Measurements from ENCODE around the gene TMEM69. TPM values are rescaled to one million over a fixed set of nuclear protein-coding genes. Genes with fewer than 3 reads are reported as not detected.

The TMEM69 gene
- total RNA-seq, 4 donors from 2014 or later: 10.4 to 17.4 (median 13.6) TPM

DNA sequence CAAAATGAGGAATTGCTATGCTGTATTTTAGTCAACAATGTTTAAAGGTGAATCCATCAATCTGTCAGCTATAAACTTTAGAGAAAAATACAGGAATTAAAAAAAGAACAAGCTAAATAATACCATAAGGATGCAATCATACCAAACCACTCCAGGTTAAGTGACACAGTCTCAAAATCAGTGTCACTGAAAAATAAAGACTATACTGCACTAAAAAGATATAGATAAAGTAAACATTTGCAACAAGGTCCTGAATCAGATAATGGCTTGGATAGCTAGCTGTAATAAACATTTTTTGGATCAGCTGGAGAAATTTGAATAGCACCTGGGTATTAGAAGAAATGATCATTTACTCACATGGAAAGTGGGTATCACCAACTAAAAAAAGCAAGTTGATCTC is 9.5 kb upstream of the TMEM69 start:
- Histone ChIP-seq H3K36me3 (no peaks in the 10 kb centered on the region), H3K4me3 (no peak overlapping the region), H3K9me3 (no peaks in the 10 kb centered on the region), H3K27me3 (no peaks in the 10 kb centered on the region), H3K4me1 (peaks cover 12 to 13% of the 10 kb centered on the region in 2 donors), H3K27ac (peak overlapping the region in 1 of 2 donors; percentile 17)
- intact Hi-C loops (cut with DNase I; ENCODE audit: low total_unique reads): no loop called here
- TF ChIP-seq POLR2A (IDR thresholded peaks at IDR 0.05): no peak
- TF ChIP-seq, protein P1, sequence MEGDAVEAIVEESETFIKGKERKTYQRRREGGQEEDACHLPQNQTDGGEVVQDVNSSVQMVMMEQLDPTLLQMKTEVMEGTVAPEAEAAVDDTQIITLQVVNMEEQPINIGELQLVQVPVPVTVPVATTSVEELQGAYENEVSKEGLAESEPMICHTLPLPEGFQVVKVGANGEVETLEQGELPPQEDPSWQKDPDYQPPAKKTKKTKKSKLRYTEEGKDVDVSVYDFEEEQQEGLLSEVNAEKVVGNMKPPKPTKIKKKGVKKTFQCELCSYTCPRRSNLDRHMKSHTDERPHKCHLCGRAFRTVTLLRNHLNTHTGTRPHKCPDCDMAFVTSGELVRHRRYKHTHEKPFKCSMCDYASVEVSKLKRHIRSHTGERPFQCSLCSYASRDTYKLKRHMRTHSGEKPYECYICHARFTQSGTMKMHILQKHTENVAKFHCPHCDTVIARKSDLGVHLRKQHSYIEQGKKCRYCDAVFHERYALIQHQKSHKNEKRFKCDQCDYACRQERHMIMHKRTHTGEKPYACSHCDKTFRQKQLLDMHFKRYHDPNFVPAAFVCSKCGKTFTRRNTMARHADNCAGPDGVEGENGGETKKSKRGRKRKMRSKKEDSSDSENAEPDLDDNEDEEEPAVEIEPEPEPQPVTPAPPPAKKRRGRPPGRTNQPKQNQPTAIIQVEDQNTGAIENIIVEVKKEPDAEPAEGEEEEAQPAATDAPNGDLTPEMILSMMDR (IDR thresholded peaks at IDR 0.05): no peak
- DNase-seq: no peak

DNA sequence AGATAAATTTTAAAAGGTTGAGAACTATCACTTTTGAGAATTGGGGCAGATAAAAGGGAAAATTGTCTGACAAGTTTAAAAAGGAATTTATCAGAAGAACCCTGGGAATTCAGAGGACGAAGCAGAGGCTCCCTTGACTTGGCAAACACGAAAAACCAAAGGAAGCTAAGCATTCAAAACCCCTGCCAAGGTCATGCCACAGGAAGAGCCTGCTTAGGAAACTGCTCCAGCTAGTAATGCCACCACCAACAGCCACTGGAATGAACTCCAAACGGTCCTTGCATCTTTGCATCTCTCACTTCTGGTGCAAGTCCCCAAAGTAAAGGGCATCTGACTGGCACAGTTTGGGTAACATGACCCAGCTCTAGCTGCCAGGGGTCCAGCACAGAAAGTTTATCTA is 8.9 kb upstream of the TMEM69 start:
- Histone ChIP-seq H3K4me1 (peaks cover 12 to 13% of the 10 kb centered on the region in 2 donors), H3K36me3 (no peaks in the 10 kb centered on the region), H3K4me3 (no peak overlapping the region), H3K9me3 (no peaks in the 10 kb centered on the region), H3K27me3 (no peaks in the 10 kb centered on the region), H3K27ac (peak overlapping the region; percentile 17 to 24)
- intact Hi-C loops (cut with DNase I; ENCODE audit: low total_unique reads): no loop called here
- TF ChIP-seq, protein P1 (IDR thresholded peaks at IDR 0.05): no peak
- no peak for TF ChIP-seq POLR2A (IDR thresholded peaks at IDR 0.05)
- DNase-seq: no peak

DNA sequence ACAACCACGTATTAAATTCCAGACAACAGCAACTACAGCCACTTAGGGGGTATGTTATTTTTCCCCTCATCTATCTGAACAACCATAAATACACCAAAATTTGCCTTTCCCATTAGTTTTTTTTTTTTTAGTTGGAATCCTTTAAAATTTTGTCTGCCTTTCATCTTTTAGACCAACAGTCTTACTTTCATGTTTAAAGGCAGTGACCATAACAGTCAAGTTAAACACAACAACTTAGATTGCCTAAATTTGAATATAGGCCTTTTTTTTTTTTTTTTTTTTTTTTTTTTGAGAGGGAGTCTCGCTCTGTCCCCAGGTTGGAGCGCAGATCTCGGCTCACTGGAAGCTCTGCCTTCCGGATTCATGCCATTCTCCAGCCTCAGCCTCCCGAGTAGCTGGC is 5.0 kb upstream of the TMEM69 start:
- H3K36me3 ChIP-seq: no peaks in the 10 kb centered on the region
- no peak for DNase-seq
- H3K4me3 ChIP-seq: no peak overlapping the region
- intact Hi-C loops (cut with DNase I; ENCODE audit: low total_unique reads): no loop called here
- H3K9me3 ChIP-seq: no peaks in the 10 kb centered on the region
- peak overlapping the region in 1 of 2 donors; percentile 3 for H3K27ac ChIP-seq
- peaks cover 12 to 13% of the 10 kb centered on the region in 2 donors for H3K4me1 ChIP-seq
- no peaks in the 10 kb centered on the region for H3K27me3 ChIP-seq
- TF ChIP-seq POLR2A (IDR thresholded peaks at IDR 0.05): no peak
- TF ChIP-seq, protein P1 (IDR thresholded peaks at IDR 0.05): no peak

DNA sequence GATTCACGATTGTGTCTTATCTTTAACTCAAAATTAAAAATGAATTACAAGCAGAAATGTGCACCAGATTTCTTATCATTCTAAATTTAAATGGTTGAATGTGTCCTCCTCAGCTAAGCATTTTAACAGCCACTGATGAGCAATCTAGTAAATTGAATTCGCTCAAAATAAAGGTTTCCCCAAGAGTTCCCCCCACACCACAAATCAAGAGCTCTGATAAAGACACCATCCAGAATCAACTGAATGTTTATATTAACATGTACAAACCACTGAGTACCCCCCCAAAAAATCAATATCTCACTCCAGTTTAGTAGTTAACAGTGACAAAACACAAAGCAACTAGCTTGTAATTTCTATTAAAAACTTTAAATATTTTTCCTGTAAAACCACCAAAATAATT is 3.6 kb upstream of the TMEM69 start:
- DNase-seq: no peak
- H3K27me3 ChIP-seq: no peaks in the 10 kb centered on the region
- H3K4me1 ChIP-seq: peaks cover 8 to 10% of the 10 kb centered on the region in 2 donors
- no peaks in the 10 kb centered on the region for H3K36me3 ChIP-seq
- H3K4me3 ChIP-seq: peak overlapping the region in 1 of 2 donors; percentile 77
- peak overlapping the region in 1 of 2 donors; percentile 99 for H3K27ac ChIP-seq
- TF ChIP-seq POLR2A (IDR thresholded peaks at IDR 0.05): no peak
- TF ChIP-seq, protein P1 (IDR thresholded peaks at IDR 0.05): no peak
- intact Hi-C loops (cut with DNase I; ENCODE audit: low total_unique reads): no loop called here
- H3K9me3 ChIP-seq: no peaks in the 10 kb centered on the region

DNA sequence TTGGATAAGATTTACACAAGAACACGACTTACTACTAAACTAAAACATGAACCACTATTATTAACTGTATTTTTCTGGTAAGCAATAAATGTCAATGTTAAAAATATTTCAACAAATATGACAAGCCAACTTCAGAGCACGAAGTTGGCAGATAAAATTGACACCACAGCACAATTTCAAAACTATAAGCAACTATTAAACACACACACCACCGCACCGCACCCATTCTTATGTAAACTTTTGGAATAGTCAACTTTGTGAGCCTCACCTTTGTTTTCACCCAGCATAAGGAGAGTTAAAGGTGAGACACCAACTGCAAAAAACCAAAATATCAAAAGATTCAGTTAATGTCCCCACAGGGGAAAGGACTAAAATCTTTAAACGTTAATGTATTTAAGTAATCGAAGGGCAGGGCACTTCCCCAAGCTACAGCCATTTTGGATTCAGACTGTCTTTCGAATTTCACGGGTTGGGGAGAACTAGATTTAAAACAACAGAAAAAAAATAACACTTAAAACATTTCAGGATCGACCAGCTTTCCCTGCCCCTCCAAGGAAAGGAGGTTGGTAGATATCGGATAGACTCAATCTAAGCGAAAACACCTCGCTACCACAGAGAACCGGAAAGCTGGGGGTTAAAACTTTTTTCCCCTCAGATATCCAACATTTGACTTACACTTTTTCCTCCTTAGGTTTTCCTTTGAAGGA is 2.5 kb upstream of the TMEM69 start:
- Histone ChIP-seq H3K9me3 (no peaks in the 10 kb centered on the region), H3K27ac (peak overlapping the region; percentile 98 to 99), H3K27me3 (no peaks in the 10 kb centered on the region), H3K4me1 (peaks cover 7 to 10% of the 10 kb centered on the region in 2 donors), H3K4me3 (peak overlapping the region; percentile 77 to 94), H3K36me3 (no peaks in the 10 kb centered on the region)
- intact Hi-C loops (cut with DNase I; ENCODE audit: low total_unique reads): no loop called here
- no peak for TF ChIP-seq POLR2A (IDR thresholded peaks at IDR 0.05)
- TF ChIP-seq, protein P1 (IDR thresholded peaks at IDR 0.05): no peak
- no peak for DNase-seq

All from uterus (tissue), 4 donors.